HG03095 (cell line): ENCODE data around the gene CSK.
"Not testable (repeated sequence)": the region's sequence is repeated elsewhere in the genome, so short reads cannot be mapped to it uniquely, and the experiment has no call there.

Source experiments
- ATAC-seq: cut with Tn5 transposase; IDR thresholded peaks from one replicate; pipeline ENCODE4 v1.9.1; 2021; ENCODE audit warnings: moderate library complexity; ENCODE audit not compliant: unreplicated experiment

Gene CSK

GRCh38 chr15:74781431-74782258, at the start of gene CSK:
CSK (plus strand) TSS chr15:74782080; CDS start chr15:74798298, 16,218 bp downstream.
- no peak for ATAC-seq

DNA sequence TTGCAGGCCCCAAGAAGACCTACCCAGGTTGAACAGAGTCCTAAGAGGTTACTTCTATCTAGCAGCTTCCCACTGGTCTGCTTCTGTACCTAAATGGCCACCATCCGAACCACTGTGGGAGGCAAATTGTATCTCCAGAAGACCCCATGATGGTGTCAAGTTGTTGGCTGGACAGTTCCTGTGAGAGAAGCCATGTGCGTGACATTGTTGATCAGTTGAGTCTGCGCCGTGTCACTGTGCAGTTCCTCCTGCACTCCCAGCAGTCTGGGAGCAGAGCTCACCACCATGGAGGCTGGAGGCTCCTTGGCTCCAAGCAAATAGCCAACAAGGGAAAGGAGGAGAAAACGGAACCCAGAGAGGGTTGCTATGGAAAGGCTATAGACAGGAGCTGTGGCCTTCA, 49.0 kb upstream of the CSK start:
- no peak for ATAC-seq

- ATAC-seq, result no peak
Observed at GRCh38 chr15:74733269-74733668, 48.6 kb upstream of the CSK start.

GRCh38 chr15:74735305-74735704, 46.6 kb upstream of the CSK start:
- ATAC-seq, result no peak

DNA sequence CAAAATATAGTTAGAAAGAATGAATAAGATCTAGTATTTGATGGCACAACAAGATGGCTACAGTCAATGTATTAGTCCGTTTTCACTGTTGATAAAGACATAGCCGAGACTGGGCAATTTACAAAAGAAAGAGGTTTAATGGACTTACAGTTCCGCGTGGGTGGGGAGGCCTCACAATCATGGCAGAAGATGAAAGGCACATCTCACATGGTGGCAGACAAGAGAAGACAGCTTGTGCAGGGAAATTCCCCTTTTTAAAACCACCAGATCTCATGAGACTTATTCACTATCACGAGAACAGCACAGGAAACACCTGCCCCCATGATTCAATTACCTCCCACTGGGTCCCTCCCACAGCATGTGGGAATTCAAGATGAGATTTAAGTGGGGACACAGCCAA, 43.6 kb upstream of the CSK start:
- ATAC-seq, result not testable (repeated sequence)

GRCh38 chr15:74742422-74742821, 39.5 kb upstream of the CSK start:
- ATAC-seq, result no peak

DNA sequence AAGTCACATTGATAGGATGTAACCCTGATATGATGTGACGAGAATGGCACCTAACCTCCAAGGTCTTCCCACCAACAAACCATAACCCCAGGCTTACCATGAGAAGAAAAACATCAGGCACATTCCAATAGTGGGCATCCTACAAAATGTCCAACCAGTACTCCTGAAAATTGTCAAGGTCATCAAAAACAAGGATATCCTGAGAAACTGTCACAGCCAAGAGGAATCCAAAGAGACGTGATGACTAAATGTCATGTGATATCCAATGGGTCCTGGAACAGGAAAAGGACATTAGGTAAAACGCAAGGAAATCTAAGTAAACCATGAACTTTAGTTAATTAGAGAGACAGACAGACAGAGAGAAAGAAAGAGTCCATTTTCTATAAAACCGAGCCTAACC, 35.5 kb upstream of the CSK start:
- ATAC-seq, result no peak

GRCh38 chr15:74748322-74748946, 33.4 kb upstream of the CSK start, which contains the start of gene CYP1A2:
CYP1A2 (plus strand) TSS chr15:74748845; CDS start chr15:74749739, 894 bp downstream.
- ATAC-seq, result no peak

DNA sequence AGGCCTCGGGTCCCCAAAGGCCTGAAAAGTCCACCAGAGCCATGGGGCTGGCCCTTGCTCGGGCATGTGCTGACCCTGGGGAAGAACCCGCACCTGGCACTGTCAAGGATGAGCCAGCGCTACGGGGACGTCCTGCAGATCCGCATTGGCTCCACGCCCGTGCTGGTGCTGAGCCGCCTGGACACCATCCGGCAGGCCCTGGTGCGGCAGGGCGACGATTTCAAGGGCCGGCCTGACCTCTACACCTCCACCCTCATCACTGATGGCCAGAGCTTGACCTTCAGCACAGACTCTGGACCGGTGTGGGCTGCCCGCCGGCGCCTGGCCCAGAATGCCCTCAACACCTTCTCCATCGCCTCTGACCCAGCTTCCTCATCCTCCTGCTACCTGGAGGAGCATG, 32.0 kb upstream of the CSK start:
- no peak for ATAC-seq

GRCh38 chr15:74750751-74751150, 31.1 kb upstream of the CSK start:
- ATAC-seq, result no peak

DNA sequence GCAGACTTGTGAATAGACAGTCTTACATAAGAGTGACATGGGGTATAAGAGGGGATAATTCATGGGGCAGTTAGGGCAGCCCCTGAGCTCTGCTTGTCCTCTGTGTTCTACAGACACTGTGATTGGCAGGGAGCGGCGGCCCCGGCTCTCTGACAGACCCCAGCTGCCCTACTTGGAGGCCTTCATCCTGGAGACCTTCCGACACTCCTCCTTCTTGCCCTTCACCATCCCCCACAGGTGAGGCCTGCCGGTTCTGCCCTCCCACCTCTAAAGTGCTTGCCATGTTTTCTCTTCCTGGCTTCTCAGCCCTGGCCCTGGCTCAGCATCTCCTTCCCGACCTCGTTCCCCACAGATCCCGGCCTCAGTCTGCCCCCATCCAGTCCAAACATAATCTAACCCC, 29.9 kb upstream of the CSK start:
- no peak for ATAC-seq

DNA sequence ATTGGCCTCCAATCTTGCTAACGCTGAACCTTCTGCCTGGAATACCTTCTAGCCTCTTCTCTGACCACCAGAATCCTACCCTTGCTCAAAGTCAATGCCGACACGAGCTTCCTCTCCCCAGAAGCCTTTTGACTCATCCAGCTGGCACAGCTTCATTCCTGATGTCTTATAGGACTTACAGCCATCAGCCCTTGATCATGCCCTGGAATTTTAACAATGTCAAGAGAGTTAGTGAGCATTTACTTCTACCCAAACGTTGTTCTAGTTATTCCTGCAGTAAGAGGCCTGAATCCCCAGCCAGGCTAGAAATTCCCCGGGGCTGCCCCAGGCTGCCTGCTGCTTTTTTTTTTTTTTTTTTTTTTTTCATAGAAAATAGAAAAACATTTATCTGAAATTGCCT, 29.3 kb upstream of the CSK start:
- ATAC-seq, result no peak

DNA sequence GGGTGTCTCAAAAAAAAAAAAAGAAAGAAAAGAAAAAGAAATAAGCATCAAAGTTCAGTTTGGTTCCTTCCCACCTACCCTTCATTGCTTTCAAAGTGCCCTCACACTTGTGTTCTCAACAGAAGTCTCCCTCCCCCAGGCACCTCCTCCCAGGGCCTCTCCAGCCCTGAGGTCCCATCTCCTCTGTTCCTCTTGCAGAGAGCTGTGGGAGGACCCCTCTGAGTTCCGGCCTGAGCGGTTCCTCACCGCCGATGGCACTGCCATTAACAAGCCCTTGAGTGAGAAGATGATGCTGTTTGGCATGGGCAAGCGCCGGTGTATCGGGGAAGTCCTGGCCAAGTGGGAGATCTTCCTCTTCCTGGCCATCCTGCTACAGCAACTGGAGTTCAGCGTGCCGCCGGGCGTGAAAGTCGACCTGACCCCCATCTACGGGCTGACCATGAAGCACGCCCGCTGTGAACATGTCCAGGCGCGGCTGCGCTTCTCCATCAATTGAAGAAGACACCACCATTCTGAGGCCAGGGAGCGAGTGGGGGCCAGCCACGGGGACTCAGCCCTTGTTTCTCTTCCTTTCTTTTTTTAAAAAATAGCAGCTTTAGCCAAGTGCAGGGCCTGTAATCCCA, 27.2 kb upstream of the CSK start:
- ATAC-seq, result no peak

GRCh38 chr15:74758736-74759135, 23.1 kb upstream of the CSK start:
- no peak for ATAC-seq

GRCh38 chr15:74762791-74763150, 19.1 kb upstream of the CSK start:
- ATAC-seq, result no peak

- ATAC-seq, result no peak
Observed at GRCh38 chr15:74763416-74763815, 18.5 kb upstream of the CSK start.

GRCh38 chr15:74767167-74768098, 14.4 kb upstream of the CSK start:
- ATAC-seq, result no peak

DNA sequence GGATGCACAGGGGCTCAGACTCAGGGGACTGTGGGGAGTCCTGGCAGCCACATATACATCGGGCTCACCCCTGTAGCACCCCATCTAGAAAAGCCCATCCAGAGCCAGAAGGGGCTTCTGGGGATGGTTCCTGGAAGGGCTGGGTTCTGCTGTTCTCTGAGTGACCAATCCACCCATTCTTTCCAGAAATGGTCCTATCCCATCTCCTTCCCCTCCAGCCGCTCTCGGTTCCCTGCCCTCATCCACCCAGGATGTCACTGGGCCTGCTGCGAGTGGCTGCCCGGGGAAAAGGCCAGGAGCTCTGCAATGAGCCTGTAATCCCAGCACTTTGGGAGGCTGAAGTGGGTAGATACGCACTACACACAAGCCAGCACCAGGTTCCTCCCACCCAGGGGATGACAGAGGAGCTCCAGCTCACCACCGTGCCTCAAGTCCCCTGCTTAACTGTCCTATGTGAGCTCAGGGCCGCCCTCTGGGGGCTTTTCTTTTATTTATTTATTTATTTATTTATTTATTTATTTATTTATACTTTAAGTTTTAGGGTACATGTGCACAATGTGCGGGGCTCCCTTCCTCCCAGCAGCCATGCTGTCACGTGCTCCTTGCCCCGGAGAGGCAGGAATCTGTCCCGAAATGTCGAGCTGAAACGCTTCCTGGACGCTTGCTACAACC, 13.6 kb upstream of the CSK start:
- no peak for ATAC-seq

DNA sequence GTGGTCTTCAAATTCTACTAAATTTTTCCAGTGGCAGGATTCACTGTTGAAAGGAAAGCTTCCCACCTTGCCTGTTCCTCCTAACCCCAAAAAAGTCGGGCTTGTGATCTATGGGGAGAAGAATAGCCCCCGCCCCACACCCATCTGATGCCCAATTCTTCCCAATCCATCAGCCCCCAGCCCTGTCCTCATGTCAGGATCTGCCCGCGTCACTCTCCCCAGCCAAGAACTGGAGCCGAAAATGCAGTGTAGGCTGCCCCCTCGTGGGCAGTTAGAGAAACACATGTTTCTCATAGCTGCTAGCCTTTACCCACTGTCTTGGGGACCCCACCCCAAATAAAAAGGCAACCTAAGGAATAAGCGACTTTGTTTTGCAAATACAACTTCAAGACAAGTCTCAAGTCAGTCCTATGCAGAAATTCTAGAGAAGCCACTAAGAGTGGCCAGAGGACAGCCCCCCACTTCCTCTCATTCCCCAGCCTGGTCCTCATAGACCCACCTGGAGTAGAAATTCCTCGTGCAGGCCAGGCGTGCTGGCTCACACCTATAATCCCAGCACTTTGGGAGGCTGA, 13.0 kb upstream of the CSK start:
- no peak for ATAC-seq

- no peak for ATAC-seq
Observed at GRCh38 chr15:74769463-74770025, 12.3 kb upstream of the CSK start.
